CD4-positive, alpha-beta T cell (primary cell): ENCODE measurements around the gene ZBTB17. TPM values are rescaled to one million over a fixed set of nuclear protein-coding genes. Genes with fewer than 3 reads are reported as not detected.

Source experiments
- ATAC-seq: fragments of 200-7000 bp; cut with Tn5 transposase; one replicate; pipeline ENCODE4 v1.10.0; 2022; ENCODE audit warnings: mild to moderate bottlenecking; ENCODE audit not compliant: poor library complexity
- CTCF ChIA-PET: fragments of 350-600 bp; sonication (Branson Sonifier 250); formaldehyde crosslinking; loops from one replicate; lab custom pipeline; 2021; ENCODE audit warnings: antibody characterized with exemption, inconsistent platforms; lab: Charles Lee
- POLR2A ChIA-PET: fragments of 350-600 bp; sonication (Branson Sonifier 250); formaldehyde crosslinking; loops from one replicate; lab custom pipeline; 2021; ENCODE audit warnings: antibody characterized with exemption, inconsistent platforms; lab: Charles Lee
- DNase-seq, 14 experiments: peaks; one replicate each; pipeline ENCODE4 v3.0.0-alpha.2; 2013 to 2020; ENCODE audit warnings: mixed read lengths in 2 of 14
- H3K27ac ChIP-seq, 2 donors: one replicate each; pipeline versions ENCODE4 v1.5.1 to v1.7.0; 2013; ENCODE audit warnings: low read length in 2 of 2, low read depth in 1 of 2, mild to moderate bottlenecking in 1 of 2
- H3K27me3 ChIP-seq, 2 experiments: 1 replicate in 1 of 2; 2 replicates in 1 of 2; pipeline versions ENCODE4 v1.6.1 to v1.7.0; 2013; ENCODE audit warnings: low read length in 2 of 2, control low read depth in 1 of 2, mild to moderate bottlenecking in 1 of 2, moderate library complexity in 1 of 2; ENCODE audit not compliant: insufficient read depth in 2 of 2, control insufficient read depth in 1 of 2
- H3K36me3 ChIP-seq: one replicate; pipeline ENCODE4 v1.6.1; 2013; ENCODE audit warnings: low read length, control low read depth; ENCODE audit not compliant: insufficient read depth
- H3K4me1 ChIP-seq: one replicate; pipeline ENCODE4 v1.6.1; 2013; ENCODE audit warnings: low read length, control low read depth; ENCODE audit not compliant: insufficient read depth
- H3K4me3 ChIP-seq: one replicate; pipeline ENCODE4 v1.5.1; 2013; ENCODE audit warnings: mild to moderate bottlenecking, low read length, moderate library complexity
- H3K9me3 ChIP-seq, 2 experiments: 1 replicate in 1 of 2; 2 replicates in 1 of 2; pipeline versions ENCODE4 v1.6.1 to v1.7.0; 2013; ENCODE audit warnings: low read length in 2 of 2, mild to moderate bottlenecking in 2 of 2, control low read depth in 1 of 2, moderate library complexity in 1 of 2; ENCODE audit not compliant: control insufficient read depth in 1 of 2, insufficient read depth in 1 of 2
- H3K27ac Mint-ChIP-seq: one replicate; pipeline ENCODE4 v1.8.0; 2020; ENCODE audit warnings: mixed read lengths
- H3K27me3 Mint-ChIP-seq: one replicate; pipeline ENCODE4 v1.8.0; 2021; ENCODE audit warnings: mixed read lengths
- H3K36me3 Mint-ChIP-seq: one replicate; pipeline ENCODE4 v1.8.0; 2021; ENCODE audit warnings: low read depth, mixed read lengths
- H3K4me1 Mint-ChIP-seq: one replicate; pipeline ENCODE4 v1.8.0; 2021; ENCODE audit warnings: low read depth, mixed read lengths
- H3K4me3 Mint-ChIP-seq: one replicate; pipeline ENCODE4 v1.8.0; 2020; ENCODE audit warnings: mild to moderate bottlenecking, mixed read lengths
- H3K9me3 Mint-ChIP-seq: one replicate; pipeline ENCODE4 v1.8.0; 2020; ENCODE audit warnings: mixed read lengths
- intact Hi-C, 2 experiments: fragments of 100-400 bp; cut with DNase I in 1 of 2; cut with micrococcal nuclease in 1 of 2; formaldehyde crosslinking; loops; one replicate each; pipeline versions ENCODE4 v1.15.1 to v1.9.0; 2023 to 2025; cut with DNase I, micrococcal nuclease
- total RNA-seq, 174 experiments: library from RNA in 2 of 174; stranded (reverse) in 2 of 174; gene quantifications; one replicate each; pipeline ENCODE4 v1.2.3 and lab custom pipeline; 2021 to 2026
- TF ChIP-seq, protein P1 (sequence below): fragments of 200-600 bp; IDR thresholded peaks from one replicate; pipeline ENCODE4 v1.8.0; 2022; ENCODE audit warnings: antibody characterized with exemption, mild to moderate bottlenecking

The ZBTB17 gene
- total RNA-seq, 2 experiments from 2014 or later = 70.2 to 78.1 TPM

DNA sequence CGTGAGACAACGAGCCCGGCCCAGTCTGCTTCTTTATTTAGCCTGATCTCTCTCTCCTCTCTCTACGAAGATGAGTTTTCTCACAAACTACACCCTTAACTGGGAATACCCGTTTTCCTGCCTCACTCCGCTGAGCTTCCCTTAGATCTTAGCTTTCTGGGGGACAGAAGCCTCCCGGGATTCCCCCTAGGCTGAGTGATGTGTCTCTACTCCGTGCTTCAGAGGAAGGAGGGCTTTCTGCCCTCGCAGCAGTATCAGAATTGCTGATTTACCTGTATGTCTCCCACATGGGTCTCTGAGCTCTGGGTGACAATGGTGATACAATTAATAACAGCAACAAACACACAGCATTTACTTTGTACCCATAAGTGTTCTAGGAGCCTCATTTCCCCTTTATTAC, 1.0 kb downstream of the ZBTB17 start:
- H3K9me3 Mint-ChIP-seq = no peaks in the 10 kb centered on the region
- Histone ChIP-seq H3K27ac (no peak overlapping the region), H3K4me3 (peak overlapping the region; percentile 91), H3K27me3 (no peaks in the 10 kb centered on the region), H3K4me1 (peaks cover 37% of the 10 kb centered on the region), H3K36me3 (peaks cover 17% of the 10 kb centered on the region), H3K9me3 (no peaks in the 10 kb centered on the region)
- intact Hi-C loops = loop anchor here in 1 of 2 experiments (5.0 to 10.0 kb wide), 5 partner anchors 123 to 1080 kb away; partner anchors contain the start of genes DDI2 and SDHB
- peaks cover 38% of the 10 kb centered on the region for H3K4me1 Mint-ChIP-seq
- ChIA-PET POLR2A (interaction anchor here (0.6 to 3.0 kb wide), 6 partner anchors 8 to 188 kb away, joined by 3 to 29 read pairs (median 10); partner anchors contain the start of gene SPEN), CTCF (interaction anchor here (1.5 to 1.7 kb wide), 3 partner anchors 17 to 128 kb away, joined by 3 to 5 read pairs (median 4); partner anchors contain the start of gene SPEN)
- peak overlapping the region; percentile 92 for H3K27ac Mint-ChIP-seq
- H3K36me3 Mint-ChIP-seq = peaks cover 42% of the 10 kb centered on the region
- DNase-seq (peak in 1 of 14 experiments; percentile 51), ATAC-seq (no peak)
- TF ChIP-seq, protein P1, sequence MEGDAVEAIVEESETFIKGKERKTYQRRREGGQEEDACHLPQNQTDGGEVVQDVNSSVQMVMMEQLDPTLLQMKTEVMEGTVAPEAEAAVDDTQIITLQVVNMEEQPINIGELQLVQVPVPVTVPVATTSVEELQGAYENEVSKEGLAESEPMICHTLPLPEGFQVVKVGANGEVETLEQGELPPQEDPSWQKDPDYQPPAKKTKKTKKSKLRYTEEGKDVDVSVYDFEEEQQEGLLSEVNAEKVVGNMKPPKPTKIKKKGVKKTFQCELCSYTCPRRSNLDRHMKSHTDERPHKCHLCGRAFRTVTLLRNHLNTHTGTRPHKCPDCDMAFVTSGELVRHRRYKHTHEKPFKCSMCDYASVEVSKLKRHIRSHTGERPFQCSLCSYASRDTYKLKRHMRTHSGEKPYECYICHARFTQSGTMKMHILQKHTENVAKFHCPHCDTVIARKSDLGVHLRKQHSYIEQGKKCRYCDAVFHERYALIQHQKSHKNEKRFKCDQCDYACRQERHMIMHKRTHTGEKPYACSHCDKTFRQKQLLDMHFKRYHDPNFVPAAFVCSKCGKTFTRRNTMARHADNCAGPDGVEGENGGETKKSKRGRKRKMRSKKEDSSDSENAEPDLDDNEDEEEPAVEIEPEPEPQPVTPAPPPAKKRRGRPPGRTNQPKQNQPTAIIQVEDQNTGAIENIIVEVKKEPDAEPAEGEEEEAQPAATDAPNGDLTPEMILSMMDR = no peak
- H3K27me3 Mint-ChIP-seq = no peaks in the 10 kb centered on the region
- peak overlapping the region; percentile 93 for H3K4me3 Mint-ChIP-seq

DNA sequence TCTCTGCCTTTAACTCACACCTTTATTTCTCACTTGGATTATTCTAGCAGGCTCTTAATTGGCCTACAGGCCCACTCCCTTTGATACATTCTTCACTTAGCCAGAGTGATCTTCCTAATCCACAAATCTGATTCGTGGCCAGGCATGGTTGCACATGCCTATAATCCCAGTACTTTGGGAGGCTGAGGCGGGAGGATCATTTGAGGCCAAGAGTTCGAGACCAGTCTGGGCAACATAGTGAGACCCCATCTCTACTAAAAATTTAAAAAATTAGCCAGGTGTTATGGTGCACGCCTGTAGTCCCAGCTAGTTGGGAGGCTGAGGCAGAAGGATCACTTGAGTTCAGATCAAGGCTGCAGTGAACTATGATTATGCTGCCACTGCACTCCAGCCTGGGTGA, 2.1 kb downstream of the ZBTB17 start:
- Histone ChIP-seq H3K27me3 (no peaks in the 10 kb centered on the region), H3K9me3 (no peaks in the 10 kb centered on the region), H3K4me3 (no peak overlapping the region), H3K36me3 (peaks cover 25% of the 10 kb centered on the region), H3K4me1 (peaks cover 39% of the 10 kb centered on the region), H3K27ac (no peak overlapping the region)
- Mint-ChIP-seq H3K4me1 (peaks cover 38% of the 10 kb centered on the region), H3K9me3 (no peaks in the 10 kb centered on the region), H3K27me3 (no peaks in the 10 kb centered on the region), H3K27ac (no peak overlapping the region), H3K4me3 (peak overlapping the region; percentile 54), H3K36me3 (peaks cover 44% of the 10 kb centered on the region)
- POLR2A ChIA-PET = interaction anchor here (0.6 kb wide), 1 partner anchor 171 kb away, joined by 4 read pairs; no protein-coding TSS in a partner anchor
- DNase-seq (no peak), ATAC-seq (no peak)
- CTCF ChIA-PET = no interaction called here
- intact Hi-C loops = loop anchor here in 1 of 2 experiments (10.0 kb wide), 3 partner anchors 359 to 1081 kb away; partner anchors contain the start of genes DDI2 and SDHB
- TF ChIP-seq, protein P1 = no peak

DNA sequence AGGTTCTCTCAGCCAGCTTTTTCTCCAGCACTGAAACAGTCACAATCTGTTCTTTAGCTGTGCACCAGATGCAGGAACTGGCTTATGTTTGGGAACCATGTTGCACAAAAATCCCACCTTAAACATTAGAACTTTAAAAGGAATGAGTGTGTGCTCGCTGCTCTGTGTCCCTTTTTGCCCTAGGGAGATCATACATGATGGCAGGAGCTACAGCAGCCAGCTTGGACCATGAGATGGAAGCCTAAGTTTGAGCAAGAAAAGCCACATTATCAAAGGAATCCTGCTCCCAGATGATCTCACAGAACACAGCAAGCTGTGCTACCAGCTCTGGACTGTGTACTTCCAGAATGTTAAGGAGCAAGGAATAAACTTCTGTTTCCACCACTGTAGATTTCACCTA, 3.5 kb downstream of the ZBTB17 start:
- intact Hi-C loops = loop anchor here in 1 of 2 experiments (10.0 kb wide), 3 partner anchors 358 to 1082 kb away; partner anchors contain the start of genes DDI2 and SDHB
- ChIA-PET POLR2A (no interaction called here), CTCF (no interaction called here)
- no peak overlapping the region for H3K4me3 ChIP-seq
- H3K4me1 ChIP-seq = peaks cover 42% of the 10 kb centered on the region
- H3K27ac ChIP-seq = no peak overlapping the region
- H3K27me3 ChIP-seq = no peaks in the 10 kb centered on the region
- Mint-ChIP-seq H3K36me3 (peaks cover 56% of the 10 kb centered on the region), H3K4me1 (peaks cover 49% of the 10 kb centered on the region), H3K9me3 (no peaks in the 10 kb centered on the region), H3K4me3 (peak overlapping the region; percentile 54), H3K27me3 (no peaks in the 10 kb centered on the region), H3K27ac (no peak overlapping the region)
- no peaks in the 10 kb centered on the region for H3K9me3 ChIP-seq
- TF ChIP-seq, protein P1 = no peak
- peaks cover 25% of the 10 kb centered on the region for H3K36me3 ChIP-seq
- DNase-seq (no peak), ATAC-seq (no peak)
